22Rv1 (cell line): ENCODE measurements around the gene PRKD1.
"Not testable (repeated sequence)": the region's sequence is repeated elsewhere in the genome, so short reads cannot be mapped to it uniquely, and the experiment has no call there.

Source experiments
- H3K27ac ChIP-seq: fragments of 450-650 bp; 2 replicates; pipeline ENCODE4 v1.5.1; 2017
- ZFX ChIP-seq: fragments of 450-650 bp; IDR thresholded peaks from 2 replicates; pipeline ENCODE4 v1.6.1; 2017; ENCODE audit warnings: antibody characterized with exemption, borderline replicate concordance
- TF ChIP-seq, protein P1 (sequence below): fragments of 450-650 bp; IDR thresholded peaks from 2 replicates; pipeline ENCODE4 v1.5.1; 2017; ENCODE audit warnings: mild to moderate bottlenecking

PRKD1 gene

DNA sequence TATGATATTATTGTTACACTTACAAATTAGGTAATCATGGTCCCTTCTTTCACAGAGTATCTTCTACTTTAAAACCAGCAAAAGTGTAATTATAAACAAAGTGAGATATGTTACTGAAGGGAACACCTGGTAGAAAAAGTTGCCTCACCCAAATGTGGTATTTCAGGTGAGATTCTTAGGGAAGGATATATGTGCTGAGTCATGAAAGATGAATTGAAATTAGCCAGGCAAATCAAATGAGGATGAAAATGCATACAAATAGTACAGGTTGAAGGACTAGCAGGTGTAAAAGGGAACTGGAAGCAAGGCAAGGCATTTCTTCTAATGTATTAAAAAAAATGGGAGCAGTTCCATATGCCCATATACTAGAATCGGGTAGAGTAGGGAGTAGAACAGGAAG, 220.9 kb downstream of the PRKD1 start:
- TF ChIP-seq, protein P1, sequence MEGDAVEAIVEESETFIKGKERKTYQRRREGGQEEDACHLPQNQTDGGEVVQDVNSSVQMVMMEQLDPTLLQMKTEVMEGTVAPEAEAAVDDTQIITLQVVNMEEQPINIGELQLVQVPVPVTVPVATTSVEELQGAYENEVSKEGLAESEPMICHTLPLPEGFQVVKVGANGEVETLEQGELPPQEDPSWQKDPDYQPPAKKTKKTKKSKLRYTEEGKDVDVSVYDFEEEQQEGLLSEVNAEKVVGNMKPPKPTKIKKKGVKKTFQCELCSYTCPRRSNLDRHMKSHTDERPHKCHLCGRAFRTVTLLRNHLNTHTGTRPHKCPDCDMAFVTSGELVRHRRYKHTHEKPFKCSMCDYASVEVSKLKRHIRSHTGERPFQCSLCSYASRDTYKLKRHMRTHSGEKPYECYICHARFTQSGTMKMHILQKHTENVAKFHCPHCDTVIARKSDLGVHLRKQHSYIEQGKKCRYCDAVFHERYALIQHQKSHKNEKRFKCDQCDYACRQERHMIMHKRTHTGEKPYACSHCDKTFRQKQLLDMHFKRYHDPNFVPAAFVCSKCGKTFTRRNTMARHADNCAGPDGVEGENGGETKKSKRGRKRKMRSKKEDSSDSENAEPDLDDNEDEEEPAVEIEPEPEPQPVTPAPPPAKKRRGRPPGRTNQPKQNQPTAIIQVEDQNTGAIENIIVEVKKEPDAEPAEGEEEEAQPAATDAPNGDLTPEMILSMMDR = no peak
- no peak for TF ChIP-seq ZFX
- H3K27ac ChIP-seq = no peak overlapping the region

GRCh38 chr14:29705801-29706200, 221.8 kb downstream of the PRKD1 start:
- no peak overlapping the region for H3K27ac ChIP-seq
- TF ChIP-seq ZFX = no peak
- TF ChIP-seq, protein P1 = no peak

GRCh38 chr14:29689597-29689996, 238.1 kb downstream of the PRKD1 start:
- H3K27ac ChIP-seq = not testable (repeated sequence)

GRCh38 chr14:29687866-29688265, 239.8 kb downstream of the PRKD1 start:
- TF ChIP-seq ZFX = no peak
- TF ChIP-seq, protein P1 = no peak

DNA sequence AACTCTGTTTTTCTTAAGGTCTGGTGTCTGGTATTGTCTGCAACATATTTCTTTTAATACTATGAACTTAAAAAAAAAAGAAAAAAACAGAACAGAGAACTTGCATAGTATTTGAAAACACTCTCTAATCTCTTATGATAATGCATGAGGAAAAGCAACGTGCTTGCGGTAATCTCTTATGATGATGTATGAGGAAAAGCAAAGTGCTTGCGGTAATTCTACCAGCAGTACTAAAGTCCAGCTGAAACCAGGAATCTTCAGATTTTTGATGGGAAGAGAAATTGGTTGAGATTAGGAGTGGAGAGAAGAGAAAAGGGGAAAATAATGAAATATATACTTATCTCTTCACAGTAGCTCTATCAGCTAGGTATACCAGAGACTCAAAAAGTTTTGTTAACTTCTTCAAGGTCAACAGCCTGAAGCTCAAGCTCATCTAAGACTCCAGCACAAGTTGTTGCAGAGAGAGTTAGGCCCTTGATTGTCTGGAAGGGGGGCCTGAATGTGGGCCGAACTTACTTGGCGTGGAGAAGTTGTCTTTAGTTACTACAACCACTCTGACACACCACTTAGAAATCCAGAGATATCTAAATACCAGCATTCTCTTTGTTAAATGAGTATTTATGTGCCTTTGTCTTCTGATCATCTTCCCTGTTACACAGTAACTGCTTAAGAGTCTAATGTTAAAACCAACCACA, 240.4 kb downstream of the PRKD1 start:
- TF ChIP-seq, protein P1 = no peak
- no peak for TF ChIP-seq ZFX
- no peak overlapping the region for H3K27ac ChIP-seq

More at GRCh38 chr14:29687866-29688265, 239.8 kb downstream of the PRKD1 start:
- H3K27ac ChIP-seq = no peak overlapping the region

DNA sequence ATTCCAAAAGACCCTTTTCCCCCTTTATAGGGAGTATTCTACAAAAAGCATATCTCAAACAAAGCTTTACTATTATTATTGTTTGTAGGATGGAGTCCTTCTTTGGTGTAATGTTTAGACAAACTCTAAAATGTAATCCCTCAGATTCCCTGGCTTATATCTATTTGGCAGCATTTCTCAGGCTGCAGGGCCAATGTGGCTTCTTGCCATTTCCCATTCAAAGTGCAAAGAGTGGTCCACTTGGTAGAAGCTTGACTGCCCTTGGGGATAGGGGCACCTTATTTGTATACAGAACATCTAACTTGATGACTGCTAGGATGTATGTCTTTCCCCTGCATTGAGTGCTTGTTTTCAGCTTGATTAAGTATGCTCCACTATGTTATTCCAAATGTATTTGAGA, 242.7 kb downstream of the PRKD1 start:
- TF ChIP-seq, protein P1 = no peak
- no peak for TF ChIP-seq ZFX
- H3K27ac ChIP-seq = no peak overlapping the region

DNA sequence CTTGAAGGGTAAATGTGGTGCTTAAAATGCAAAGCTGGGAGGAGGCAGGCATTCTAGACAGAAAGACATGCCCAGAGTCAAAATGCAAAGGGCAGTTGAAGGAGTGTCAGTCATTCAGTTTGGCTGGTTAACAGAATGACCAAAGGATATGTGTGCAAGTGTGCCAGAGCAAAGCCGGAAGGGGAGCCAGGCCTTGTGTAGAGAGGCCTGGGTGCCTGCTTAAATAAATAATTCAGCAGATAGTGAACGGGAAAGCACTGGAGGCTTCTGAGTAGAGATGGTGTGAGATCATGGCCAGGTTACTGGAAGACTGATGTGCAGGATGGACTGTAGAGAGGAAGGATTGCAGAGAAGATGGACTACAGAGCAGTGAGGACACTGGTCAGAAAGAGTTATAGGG, 244.9 kb downstream of the PRKD1 start:
- no peak overlapping the region for H3K27ac ChIP-seq

More for the DNA sequence above, 244.9 kb downstream of the PRKD1 start:
- TF ChIP-seq, protein P1 = no peak
- no peak for TF ChIP-seq ZFX
